ENCODE data around the gene COL4A1.
"Not testable (repeated sequence)": the region's sequence is repeated elsewhere in the genome, so short reads cannot be mapped to it uniquely, and the experiment has no call there.

COL4A1 gene

DNA sequence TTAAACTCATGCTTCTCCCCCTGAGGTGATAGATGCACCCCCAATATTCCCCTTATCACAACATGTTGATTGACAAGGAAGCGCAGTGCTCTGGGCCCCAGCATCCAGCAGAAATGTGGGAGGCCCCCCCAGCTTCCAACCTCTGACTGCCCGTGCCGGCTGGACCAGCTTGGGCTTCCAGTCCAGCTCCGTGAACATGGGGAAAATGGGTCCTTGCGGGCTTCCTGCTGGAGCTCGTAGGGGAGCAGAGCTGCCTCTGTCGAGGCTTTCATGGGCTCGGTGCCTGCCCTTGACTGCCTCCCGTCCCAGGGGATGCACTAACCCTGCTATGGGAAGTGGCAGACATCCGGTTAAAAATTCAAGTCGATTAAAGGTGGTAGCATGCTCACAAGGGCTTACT is 188.9 kb downstream of the COL4A1 start:
- H3K36me3 ChIP-seq (ENCODE audit: control insufficient read depth in 4 of 4, insufficient read depth in 4 of 4, low read length in 3 of 4), result no peaks in the 10 kb centered on the region
- WGBS (ENCODE audit: insufficient coverage), result 81% methylated on average over 7 of the region's 11 CpGs
- no peaks in the 10 kb centered on the region for H3K9me3 ChIP-seq (ENCODE audit: control extremely low read depth in 1 of 5, control insufficient read depth in 4 of 5, insufficient read depth in 2 of 5, low read depth in 1 of 5, low read length in 4 of 5)
- POLR2A ChIA-PET, result no interaction called here
- peaks cover 0 to 12% (median 5%) of the 10 kb centered on the region in 4 experiments for H3K4me1 ChIP-seq (ENCODE audit: control extremely low read depth in 1 of 4, control insufficient read depth in 4 of 4, insufficient read depth in 4 of 4, low read length in 3 of 4)
- DNase-seq, result no peak
- no peak overlapping the region for H3K27ac ChIP-seq (ENCODE audit: insufficient read depth in 1 of 2, low read depth in 1 of 2, low read length in 2 of 2, poor library complexity in 1 of 2, severe bottlenecking in 2 of 2)
- CTCF ChIA-PET, result interaction anchor here (2.4 kb wide), 1 partner anchor 18 kb away, joined by 9 read pairs; no protein-coding TSS in a partner anchor
- peaks cover 0 to 42% (median 11%) of the 10 kb centered on the region in 5 experiments for H3K27me3 ChIP-seq (replicated peaks in 2 of 5; ENCODE audit: control insufficient read depth in 4 of 5, insufficient read depth in 5 of 5, low read length in 4 of 5)
- H3K4me3 ChIP-seq (ENCODE audit: control insufficient read depth in 1 of 7, extremely low read depth in 1 of 7, insufficient read depth in 4 of 7, low read depth in 2 of 7, low read length in 6 of 7), result no peak overlapping the region

DNA sequence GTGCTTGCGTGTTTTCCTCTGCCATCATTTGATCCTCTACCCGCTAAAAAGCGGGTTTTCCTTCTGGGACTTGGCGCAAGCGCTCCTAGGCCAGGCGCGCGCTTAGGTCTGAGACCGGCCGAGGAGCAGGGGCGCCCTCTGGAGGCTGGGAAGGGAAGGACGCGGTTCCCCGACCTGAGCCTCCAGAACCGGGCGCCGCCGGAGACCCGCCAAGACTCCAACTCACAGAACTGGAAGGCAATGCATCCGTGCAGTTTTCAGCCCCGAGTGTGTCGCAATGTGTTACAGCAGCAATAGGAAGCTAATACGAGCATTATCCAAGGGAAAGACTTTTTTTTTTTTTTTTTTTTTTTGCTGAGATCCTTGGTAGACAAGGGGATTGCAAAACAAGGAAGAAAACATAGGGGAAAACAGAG is 190.9 kb downstream of the COL4A1 start:
- no peak overlapping the region for H3K4me3 ChIP-seq (ENCODE audit: control insufficient read depth in 1 of 7, extremely low read depth in 1 of 7, insufficient read depth in 4 of 7, low read depth in 2 of 7, low read length in 6 of 7)
- peak; percentile 48 to 65 (median 61) for DNase-seq
- H3K36me3 ChIP-seq (ENCODE audit: control insufficient read depth in 4 of 4, insufficient read depth in 4 of 4, low read length in 3 of 4), result no peaks in the 10 kb centered on the region
- no peaks in the 10 kb centered on the region for H3K9me3 ChIP-seq (ENCODE audit: control extremely low read depth in 1 of 5, control insufficient read depth in 4 of 5, insufficient read depth in 2 of 5, low read depth in 1 of 5, low read length in 4 of 5)
- ChIA-PET POLR2A (no interaction called here), CTCF (interaction anchor here (0.8 to 1.7 kb wide), 4 partner anchors 16 to 352 kb away, joined by 3 to 4 read pairs (median 3); no protein-coding TSS in a partner anchor)
- H3K4me1 ChIP-seq (ENCODE audit: control extremely low read depth in 1 of 4, control insufficient read depth in 4 of 4, insufficient read depth in 4 of 4, low read length in 3 of 4), result peaks cover 0 to 16% (median 6%) of the 10 kb centered on the region in 4 experiments
- WGBS (ENCODE audit: insufficient coverage), result 29% methylated on average over 18 of the region's 23 CpGs
- H3K27me3 ChIP-seq (replicated peaks in 2 of 5; ENCODE audit: control insufficient read depth in 4 of 5, insufficient read depth in 5 of 5, low read length in 4 of 5), result peaks cover 0 to 37% (median 9%) of the 10 kb centered on the region in 5 experiments
- no peak overlapping the region for H3K27ac ChIP-seq (ENCODE audit: insufficient read depth in 1 of 2, low read depth in 1 of 2, low read length in 2 of 2, poor library complexity in 1 of 2, severe bottlenecking in 2 of 2)

GRCh38 chr13:110115591-110115990 is 191.4 kb downstream of the COL4A1 start:
- CTCF ChIA-PET, result interaction anchor here (1.0 to 1.7 kb wide), 2 partner anchors 57 to 351 kb away, joined by 3 read pairs; no protein-coding TSS in a partner anchor
- H3K36me3 ChIP-seq (ENCODE audit: control insufficient read depth in 4 of 4, insufficient read depth in 4 of 4, low read length in 3 of 4), result no peaks in the 10 kb centered on the region
- DNase-seq, result no peak
- H3K4me1 ChIP-seq (ENCODE audit: control extremely low read depth in 1 of 4, control insufficient read depth in 4 of 4, insufficient read depth in 4 of 4, low read length in 3 of 4), result peaks cover 0 to 16% (median 6%) of the 10 kb centered on the region in 4 experiments
- H3K4me3 ChIP-seq (ENCODE audit: control insufficient read depth in 1 of 7, extremely low read depth in 1 of 7, insufficient read depth in 4 of 7, low read depth in 2 of 7, low read length in 6 of 7), result no peak overlapping the region
- WGBS (ENCODE audit: insufficient coverage), result 78% methylated on average over 1 of the region's 5 CpGs
- no peaks in the 10 kb centered on the region for H3K9me3 ChIP-seq (ENCODE audit: control extremely low read depth in 1 of 5, control insufficient read depth in 4 of 5, insufficient read depth in 2 of 5, low read depth in 1 of 5, low read length in 4 of 5)
- H3K27me3 ChIP-seq (replicated peaks in 2 of 5; ENCODE audit: control insufficient read depth in 4 of 5, insufficient read depth in 5 of 5, low read length in 4 of 5), result peaks cover 0 to 33% (median 9%) of the 10 kb centered on the region in 5 experiments
- POLR2A ChIA-PET, result no interaction called here
- no peak overlapping the region for H3K27ac ChIP-seq (ENCODE audit: insufficient read depth in 1 of 2, low read depth in 1 of 2, low read length in 2 of 2, poor library complexity in 1 of 2, severe bottlenecking in 2 of 2)

GRCh38 chr13:110114316-110114715 is 192.6 kb downstream of the COL4A1 start:
- H3K36me3 ChIP-seq (ENCODE audit: control insufficient read depth in 4 of 4, insufficient read depth in 4 of 4, low read length in 3 of 4), result no peaks in the 10 kb centered on the region
- H3K4me1 ChIP-seq (ENCODE audit: control extremely low read depth in 1 of 4, control insufficient read depth in 4 of 4, insufficient read depth in 4 of 4, low read length in 3 of 4), result peaks cover 0 to 16% (median 6%) of the 10 kb centered on the region in 4 experiments
- ChIA-PET CTCF (interaction anchor here (1.7 to 1.9 kb wide), 2 partner anchors 10 to 350 kb away, joined by 3 to 7 read pairs; no protein-coding TSS in a partner anchor), POLR2A (no interaction called here)
- H3K9me3 ChIP-seq (ENCODE audit: control extremely low read depth in 1 of 5, control insufficient read depth in 4 of 5, insufficient read depth in 2 of 5, low read depth in 1 of 5, low read length in 4 of 5), result no peaks in the 10 kb centered on the region
- no peak overlapping the region for H3K4me3 ChIP-seq (ENCODE audit: control insufficient read depth in 1 of 7, extremely low read depth in 1 of 7, insufficient read depth in 4 of 7, low read depth in 2 of 7, low read length in 6 of 7)
- H3K27ac ChIP-seq (ENCODE audit: insufficient read depth in 1 of 2, low read depth in 1 of 2, low read length in 2 of 2, poor library complexity in 1 of 2, severe bottlenecking in 2 of 2), result no peak overlapping the region
- WGBS (ENCODE audit: insufficient coverage), result no CpG with 5 or more reads among the region's 2 CpGs
- peaks cover 0 to 26% (median 5%) of the 10 kb centered on the region in 5 experiments for H3K27me3 ChIP-seq (replicated peaks in 2 of 5; ENCODE audit: control insufficient read depth in 4 of 5, insufficient read depth in 5 of 5, low read length in 4 of 5)
- DNase-seq, result no peak

DNA sequence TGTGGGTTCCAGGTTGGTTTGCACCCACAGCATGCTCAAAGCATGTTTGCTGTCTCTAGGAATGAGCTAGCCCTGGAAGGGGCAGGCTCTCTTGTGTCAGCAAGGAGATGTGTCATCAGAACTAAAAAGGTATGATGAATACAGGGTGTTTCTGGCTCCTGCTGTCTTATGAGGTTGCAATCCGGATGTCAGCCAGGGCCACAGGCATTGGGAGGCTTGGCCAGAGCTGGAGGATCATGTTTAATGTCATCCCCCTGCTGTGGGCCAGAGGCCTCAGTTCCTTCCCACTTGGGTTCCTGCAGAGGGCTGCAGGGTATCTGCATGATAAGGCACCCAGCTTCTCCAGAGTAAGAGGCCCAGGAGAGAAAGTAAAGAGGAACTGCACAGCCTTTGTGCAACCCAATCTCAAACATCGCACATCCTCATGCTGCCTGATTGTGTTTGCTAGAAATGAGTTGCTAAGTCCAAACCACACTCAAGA is 193.6 kb downstream of the COL4A1 start:
- H3K27ac ChIP-seq (ENCODE audit: insufficient read depth in 1 of 2, low read depth in 1 of 2, low read length in 2 of 2, poor library complexity in 1 of 2, severe bottlenecking in 2 of 2), result no peak overlapping the region
- H3K27me3 ChIP-seq (replicated peaks in 2 of 5; ENCODE audit: control insufficient read depth in 4 of 5, insufficient read depth in 5 of 5, low read length in 4 of 5), result peaks cover 0 to 25% (median 5%) of the 10 kb centered on the region in 5 experiments
- 67% methylated on average over 1 of the region's 2 CpGs for WGBS (ENCODE audit: insufficient coverage)
- no peaks in the 10 kb centered on the region for H3K36me3 ChIP-seq (ENCODE audit: control insufficient read depth in 4 of 4, insufficient read depth in 4 of 4, low read length in 3 of 4)
- no peaks in the 10 kb centered on the region for H3K9me3 ChIP-seq (ENCODE audit: control extremely low read depth in 1 of 5, control insufficient read depth in 4 of 5, insufficient read depth in 2 of 5, low read depth in 1 of 5, low read length in 4 of 5)
- DNase-seq, result peak; percentile 17 to 66 (median 57)
- peaks cover 0 to 16% (median 6%) of the 10 kb centered on the region in 4 experiments for H3K4me1 ChIP-seq (ENCODE audit: control extremely low read depth in 1 of 4, control insufficient read depth in 4 of 4, insufficient read depth in 4 of 4, low read length in 3 of 4)
- POLR2A ChIA-PET, result no interaction called here
- H3K4me3 ChIP-seq (ENCODE audit: control insufficient read depth in 1 of 7, extremely low read depth in 1 of 7, insufficient read depth in 4 of 7, low read depth in 2 of 7, low read length in 6 of 7), result no peak overlapping the region
- CTCF ChIA-PET, result interaction anchor here (0.7 to 1.9 kb wide), 4 partner anchors 9 to 1175 kb away, joined by 3 to 7 read pairs (median 4); no protein-coding TSS in a partner anchor

DNA sequence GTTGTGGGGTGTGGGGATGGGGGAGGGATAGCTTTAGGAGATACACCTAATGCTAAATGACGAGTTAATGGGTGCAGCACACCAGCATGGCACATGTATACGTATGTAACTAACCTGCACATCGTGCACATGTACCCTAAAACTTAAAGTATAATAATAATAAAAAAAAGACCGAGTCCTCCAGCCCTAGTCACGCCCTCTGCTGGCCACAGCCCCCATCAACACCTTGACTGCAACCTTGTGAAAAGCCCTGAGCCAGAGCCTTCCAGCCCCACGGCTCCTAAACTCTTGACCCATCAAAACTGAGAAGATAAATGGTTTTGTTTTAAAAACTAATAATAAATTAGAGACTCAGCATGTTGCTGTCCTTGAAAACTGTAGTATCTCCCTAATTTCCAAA is 194.6 kb downstream of the COL4A1 start:
- H3K9me3 ChIP-seq (ENCODE audit: control extremely low read depth in 1 of 5, control insufficient read depth in 4 of 5, insufficient read depth in 2 of 5, low read depth in 1 of 5, low read length in 4 of 5); H3K36me3 ChIP-seq (ENCODE audit: control insufficient read depth in 4 of 4, insufficient read depth in 4 of 4, low read length in 3 of 4); POLR2A ChIA-PET; H3K27ac ChIP-seq (ENCODE audit: insufficient read depth in 1 of 2, low read depth in 1 of 2, low read length in 2 of 2, poor library complexity in 1 of 2, severe bottlenecking in 2 of 2); H3K4me3 ChIP-seq (ENCODE audit: control insufficient read depth in 1 of 7, extremely low read depth in 1 of 7, insufficient read depth in 4 of 7, low read depth in 2 of 7, low read length in 6 of 7): not testable (repeated sequence)
- Histone ChIP-seq H3K4me1 (ENCODE audit: control extremely low read depth in 1 of 4, control insufficient read depth in 4 of 4, insufficient read depth in 4 of 4, low read length in 3 of 4) (peaks cover 0 to 16% (median 6%) of the 10 kb centered on the region in 4 experiments), H3K27me3 (replicated peaks in 2 of 5; ENCODE audit: control insufficient read depth in 4 of 5, insufficient read depth in 5 of 5, low read length in 4 of 5) (peaks cover 0 to 18% (median 5%) of the 10 kb centered on the region in 5 experiments)
- peak in 2 of 3 donors; percentile 23 to 31 for DNase-seq
- CTCF ChIA-PET, result interaction anchor here (1.1 kb wide), 1 partner anchor 24 kb away, joined by 3 read pairs; no protein-coding TSS in a partner anchor
- WGBS (ENCODE audit: insufficient coverage), result no CpG with 5 or more reads among the region's 6 CpGs

GRCh38 chr13:110110783-110111182 is 196.2 kb downstream of the COL4A1 start:
- no peak overlapping the region for H3K27ac ChIP-seq (ENCODE audit: insufficient read depth in 1 of 2, low read depth in 1 of 2, low read length in 2 of 2, poor library complexity in 1 of 2, severe bottlenecking in 2 of 2)
- H3K36me3 ChIP-seq (ENCODE audit: control insufficient read depth in 4 of 4, insufficient read depth in 4 of 4, low read length in 3 of 4), result no peaks in the 10 kb centered on the region
- no peak overlapping the region for H3K4me3 ChIP-seq (ENCODE audit: control insufficient read depth in 1 of 7, extremely low read depth in 1 of 7, insufficient read depth in 4 of 7, low read depth in 2 of 7, low read length in 6 of 7)
- H3K9me3 ChIP-seq (ENCODE audit: control extremely low read depth in 1 of 5, control insufficient read depth in 4 of 5, insufficient read depth in 2 of 5, low read depth in 1 of 5, low read length in 4 of 5), result no peaks in the 10 kb centered on the region
- DNase-seq, result no peak
- 96% methylated on average over 14 of the region's 19 CpGs for WGBS (ENCODE audit: insufficient coverage)
- peaks cover 0 to 16% (median 5%) of the 10 kb centered on the region in 4 experiments for H3K4me1 ChIP-seq (ENCODE audit: control extremely low read depth in 1 of 4, control insufficient read depth in 4 of 4, insufficient read depth in 4 of 4, low read length in 3 of 4)
- CTCF ChIA-PET, result interaction anchor here (0.9 to 1.5 kb wide), 4 partner anchors 9 to 1150 kb away, joined by 3 to 8 read pairs (median 3); no protein-coding TSS in a partner anchor
- POLR2A ChIA-PET, result no interaction called here
- H3K27me3 ChIP-seq (replicated peaks in 2 of 5; ENCODE audit: control insufficient read depth in 4 of 5, insufficient read depth in 5 of 5, low read length in 4 of 5), result peaks cover 0 to 5% (median 2%) of the 10 kb centered on the region in 5 experiments
